Activated CD8-positive, alpha-beta memory T cell treated with anti-CD3 and anti-CD28 coated beads for 48 hours (primary cell): Measurements from ENCODE around the gene DNAJC7.

ENCODE experiments used
- DNase-seq, 3 experiments: peaks; one replicate each; pipeline ENCODE4 v3.0.0-alpha.2; 2020; ENCODE audit warnings: low read depth in 2 of 3, low spot score in 2 of 3

DNAJC7 gene

GRCh38 chr17:41982026-41982760 lies 35.0 kb downstream of the DNAJC7 start:
- no peak for DNase-seq

- no peak for DNase-seq
Observed at GRCh38 chr17:41977991-41978390, 39.2 kb downstream of the DNAJC7 start.

GRCh38 chr17:41976142-41976768 lies 41.0 kb downstream of the DNAJC7 start:
- no peak for DNase-seq

DNA sequence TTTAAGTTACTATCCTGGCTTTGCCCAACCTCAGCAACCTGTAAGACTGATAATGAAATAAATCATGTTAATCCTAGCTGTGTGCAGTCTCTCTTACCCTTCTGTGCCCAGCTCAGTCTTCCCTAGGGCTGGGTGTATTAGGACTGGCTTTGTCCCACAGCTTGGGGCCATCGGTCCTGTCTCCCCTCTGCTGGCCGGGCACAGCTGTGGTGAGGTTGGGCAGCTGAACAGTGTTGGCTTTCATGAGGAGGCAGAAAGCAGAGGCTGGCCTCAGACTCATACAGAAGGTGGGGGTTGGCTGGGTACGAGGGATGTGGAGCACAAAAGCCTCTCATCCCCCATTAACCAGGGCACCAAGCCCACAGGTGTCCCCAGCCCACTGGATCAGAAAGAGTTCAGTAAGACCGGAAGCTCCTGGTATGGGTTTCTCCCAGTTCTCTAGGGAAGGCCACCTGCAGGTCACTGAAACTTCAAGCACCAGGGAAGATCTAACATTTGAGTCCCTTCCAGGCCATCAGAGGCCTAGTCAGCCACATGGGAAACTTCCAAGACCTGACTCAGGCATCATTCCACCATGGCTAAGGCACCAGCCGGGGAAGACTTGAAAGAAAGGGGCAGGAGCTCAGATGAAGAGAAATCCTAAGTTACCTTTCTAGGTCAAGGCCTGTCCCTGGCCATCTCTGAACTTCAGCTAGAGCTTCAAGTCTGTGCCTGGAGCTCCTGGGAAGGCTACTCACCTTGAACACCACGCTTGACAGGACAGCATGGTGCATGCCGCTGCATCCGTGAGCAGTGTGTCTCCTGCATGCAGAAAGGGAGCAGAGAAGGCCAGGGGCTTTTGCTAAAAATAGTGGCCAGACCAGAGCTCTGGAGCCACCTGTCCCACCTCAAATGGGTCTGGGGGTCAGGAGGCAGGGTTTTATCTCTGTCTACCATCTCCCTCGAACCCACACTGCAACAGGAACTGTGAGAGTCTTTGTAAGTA lies 41.8 kb downstream of the DNAJC7 start:
- DNase-seq, result no peak

GRCh38 chr17:41974658-41975057 lies 42.6 kb downstream of the DNAJC7 start:
- DNase-seq, result no peak

- no peak for DNase-seq
Observed at GRCh38 chr17:41974031-41974430, 43.2 kb downstream of the DNAJC7 start.

DNA sequence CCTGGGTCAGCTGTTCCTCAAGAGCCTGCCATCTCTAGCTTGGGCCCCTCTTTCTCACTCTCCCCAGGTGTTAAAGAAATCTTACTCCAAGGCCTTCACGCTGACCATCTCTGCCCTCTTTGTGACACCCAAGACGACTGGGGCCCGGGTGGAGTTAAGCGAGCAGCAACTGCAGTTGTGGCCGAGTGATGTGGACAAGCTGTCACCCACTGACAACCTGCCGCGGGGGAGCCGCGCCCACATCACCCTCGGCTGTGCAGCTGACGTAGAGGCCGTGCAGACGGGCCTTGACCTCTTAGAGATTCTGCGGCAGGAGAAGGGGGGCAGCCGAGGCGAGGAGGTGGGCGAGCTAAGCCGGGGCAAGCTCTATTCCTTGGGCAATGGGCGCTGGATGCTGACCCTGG lies 43.8 kb downstream of the DNAJC7 start:
- no peak for DNase-seq

GRCh38 chr17:41972571-41973407 lies 44.5 kb downstream of the DNAJC7 start:
- no peak for DNase-seq

DNA sequence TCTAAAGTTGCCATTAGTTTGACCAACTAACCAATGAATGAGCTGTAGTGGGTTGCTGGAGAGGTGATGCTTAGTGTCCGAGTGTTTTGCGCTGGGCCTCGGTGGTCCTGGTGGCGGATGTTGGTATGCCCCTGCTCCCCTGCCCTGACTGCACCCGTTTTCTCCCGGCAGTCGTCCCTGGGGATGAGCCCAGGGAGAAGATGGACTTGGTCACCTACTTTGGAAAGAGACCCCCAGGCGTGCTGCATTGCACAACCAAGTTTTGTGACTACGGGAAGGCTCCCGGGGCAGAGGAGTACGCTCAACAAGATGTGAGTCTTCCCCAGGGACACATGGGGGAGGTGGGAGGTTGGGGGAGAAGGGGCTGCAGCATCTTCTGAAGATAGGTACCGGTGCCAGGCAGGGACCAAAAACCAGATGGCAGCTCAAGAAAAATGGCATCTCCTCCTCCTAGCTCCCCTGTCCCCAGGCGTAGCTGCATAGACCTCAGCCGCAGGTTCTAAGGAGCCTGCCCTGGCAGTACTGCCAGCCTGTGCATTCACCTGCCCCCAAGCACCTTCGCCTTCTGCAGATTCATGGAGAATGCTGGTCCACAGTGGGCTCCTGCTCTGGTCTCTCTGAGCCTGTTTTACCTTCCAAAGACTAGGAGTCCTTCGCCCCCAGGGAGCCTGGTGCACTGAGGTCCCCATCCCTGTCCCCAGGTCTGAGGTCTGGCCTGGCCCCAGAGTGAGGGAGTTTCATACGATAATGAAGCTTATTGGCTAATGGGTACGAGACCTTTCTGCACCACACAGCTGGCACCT lies 45.3 kb downstream of the DNAJC7 start:
- no peak for DNase-seq

- no peak for DNase-seq
Observed at GRCh38 chr17:41970901-41971331, 46.3 kb downstream of the DNAJC7 start.

- no peak for DNase-seq
Observed at GRCh38 chr17:41968676-41969075, 48.6 kb downstream of the DNAJC7 start.

DNA sequence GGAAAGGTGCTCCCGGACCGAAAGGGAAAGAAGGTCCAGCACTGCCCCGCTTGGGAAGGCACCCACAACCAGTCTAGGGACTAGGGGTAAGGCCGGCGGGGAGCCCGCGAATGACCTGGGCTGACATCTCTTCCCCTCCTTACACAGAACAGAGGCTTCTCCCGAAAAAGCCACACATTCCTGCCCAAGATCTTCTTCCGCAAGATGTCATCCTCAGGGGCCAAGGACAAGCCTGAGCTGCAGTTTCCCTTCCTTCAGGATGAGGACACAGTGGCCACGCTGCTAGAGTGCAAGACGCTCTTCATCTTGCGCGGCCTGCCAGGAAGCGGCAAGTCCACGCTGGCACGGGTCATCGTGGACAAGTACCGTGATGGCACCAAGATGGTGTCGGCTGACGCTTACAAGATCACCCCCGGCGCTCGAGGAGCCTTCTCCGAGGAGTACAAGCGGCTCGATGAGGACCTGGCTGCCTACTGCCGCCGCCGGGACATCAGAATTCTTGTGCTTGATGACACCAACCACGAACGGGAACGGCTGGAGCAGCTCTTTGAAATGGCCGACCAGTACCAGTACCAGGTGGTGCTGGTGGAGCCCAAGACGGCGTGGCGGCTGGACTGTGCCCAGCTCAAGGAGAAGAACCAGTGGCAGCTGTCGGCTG lies 49.2 kb downstream of the DNAJC7 start:
- no peak for DNase-seq

GRCh38 chr17:41967141-41967920 lies 49.9 kb downstream of the DNAJC7 start:
- DNase-seq, result peak in 1 of 3 experiments; percentile 18

DNA sequence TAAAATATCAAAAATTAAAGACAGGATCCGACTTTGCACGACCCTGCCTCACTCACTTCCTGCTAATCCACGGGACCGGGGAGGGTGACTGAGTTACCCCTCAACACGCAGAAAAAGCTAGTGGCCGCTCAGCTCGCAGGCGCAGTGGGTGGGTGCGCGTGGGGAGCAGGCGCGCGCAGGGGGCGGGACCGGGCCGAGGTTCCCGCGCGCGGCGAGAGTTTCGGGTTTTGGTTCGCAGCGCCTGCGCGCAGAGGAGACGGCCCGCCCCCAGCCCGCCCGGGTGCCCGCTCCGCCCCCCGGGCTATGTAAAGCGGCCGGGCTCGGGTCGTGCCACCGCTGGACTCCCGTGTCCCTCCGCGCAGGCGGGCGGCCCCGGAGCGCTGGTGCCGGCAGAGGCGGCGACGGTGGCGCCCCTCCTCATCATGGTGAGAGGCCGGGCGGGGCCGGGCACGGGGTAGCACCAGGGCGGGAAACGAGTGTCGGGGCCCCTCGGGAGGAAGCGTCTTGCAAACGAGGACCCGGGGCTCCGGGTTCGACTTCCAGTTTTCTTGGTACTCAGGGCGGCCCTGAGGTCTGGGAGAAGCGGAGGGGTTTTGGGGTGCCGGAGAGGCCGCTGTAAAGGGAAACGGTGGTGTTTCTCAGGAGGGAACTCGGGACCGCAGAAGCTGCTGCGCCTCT lies 50.6 kb downstream of the DNAJC7 start, which contains the start of gene CNP:
TSS of gene CNP (plus strand) at position 333 of the 678 bp plus-strand sequence. CDS start at position 423, 90 bp downstream.
- peak; percentile 82 to 84 (median 83) for DNase-seq

- peak in 2 of 3 experiments; percentile 28 to 40 for DNase-seq
Observed at GRCh38 chr17:41965694-41966462, 51.4 kb downstream of the DNAJC7 start.

- DNase-seq, result peak in 2 of 3 experiments; percentile 29 to 46
Observed at GRCh38 chr17:41962768-41963434, 54.3 kb downstream of the DNAJC7 start.
